Measurements from ENCODE around the gene NPFFR1. TPM values are rescaled to one million over a fixed set of nuclear protein-coding genes. Genes with fewer than 3 reads are reported as not detected.

The NPFFR1 gene
- not detected for total RNA-seq

GRCh38 chr10:70283445-70284399 is at the start of gene NPFFR1:
Gene NPFFR1, minus strand, starts transcription at chr10:70284004. Its CDS starts 328 bp downstream, at chr10:70283676.
- Mint-ChIP-seq H3K4me3 (no peak within 1 kb of the TSS), H3K27me3 (peaks cover 70% of the 10 kb centered on the region), H3K4me1 (peaks cover 1% of the 10 kb centered on the region), H3K27ac (no peak within 1 kb of the TSS), H3K9me3 (no peaks in the 10 kb centered on the region), H3K36me3 (ENCODE audit: low read depth) (no peaks in the 10 kb centered on the region)
- DNase-seq = no peak
- CTCF ChIA-PET = interaction anchor here (1.2 kb wide), 1 partner anchor 81 kb away, joined by 3 read pairs; no protein-coding TSS in a partner anchor
- POLR2A ChIA-PET = no interaction called here

DNA sequence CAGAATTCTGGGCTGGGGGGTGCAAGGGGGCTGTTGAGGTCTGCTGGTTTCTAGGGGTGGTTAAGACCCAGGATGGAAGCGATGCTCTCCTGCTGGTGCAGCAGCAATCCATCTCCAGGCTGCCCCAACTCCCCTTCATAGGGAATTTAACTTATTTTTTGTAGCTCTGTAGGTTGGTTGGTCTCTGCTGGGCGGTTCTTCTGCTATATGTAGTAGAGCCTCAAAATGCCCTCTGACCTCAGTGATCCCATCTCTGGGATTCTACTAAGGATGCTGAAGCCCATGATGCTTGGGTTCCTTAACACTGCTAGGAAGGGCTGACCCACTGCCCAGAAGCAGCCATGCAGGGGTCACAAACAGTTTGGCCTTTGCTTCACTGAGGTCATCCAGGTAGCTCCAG is 49.5 kb upstream of the NPFFR1 start:
- no peaks in the 10 kb centered on the region for H3K27me3 Mint-ChIP-seq
- H3K27ac Mint-ChIP-seq = no peak overlapping the region
- H3K4me3 Mint-ChIP-seq = no peak overlapping the region
- peaks cover 15% of the 10 kb centered on the region for H3K36me3 Mint-ChIP-seq (ENCODE audit: low read depth)
- POLR2A ChIA-PET = no interaction called here
- no peak for DNase-seq
- CTCF ChIA-PET = no interaction called here
- H3K9me3 Mint-ChIP-seq = peaks cover 4% of the 10 kb centered on the region
- H3K4me1 Mint-ChIP-seq = peaks cover 26% of the 10 kb centered on the region

- H3K36me3 Mint-ChIP-seq (ENCODE audit: low read depth) = peaks cover 10% of the 10 kb centered on the region
- H3K4me1 Mint-ChIP-seq = peaks cover 26% of the 10 kb centered on the region
- H3K4me3 Mint-ChIP-seq = no peak overlapping the region
- H3K9me3 Mint-ChIP-seq = peaks cover 4% of the 10 kb centered on the region
- DNase-seq = no peak
- POLR2A ChIA-PET = no interaction called here
- CTCF ChIA-PET = interaction anchor here (1.4 kb wide), 1 partner anchor 112 kb away, joined by 6 read pairs; no protein-coding TSS in a partner anchor
- no peak overlapping the region for H3K27ac Mint-ChIP-seq
- no peaks in the 10 kb centered on the region for H3K27me3 Mint-ChIP-seq
Measured at GRCh38 chr10:70331486-70332268, 47.9 kb upstream of the NPFFR1 start.

DNA sequence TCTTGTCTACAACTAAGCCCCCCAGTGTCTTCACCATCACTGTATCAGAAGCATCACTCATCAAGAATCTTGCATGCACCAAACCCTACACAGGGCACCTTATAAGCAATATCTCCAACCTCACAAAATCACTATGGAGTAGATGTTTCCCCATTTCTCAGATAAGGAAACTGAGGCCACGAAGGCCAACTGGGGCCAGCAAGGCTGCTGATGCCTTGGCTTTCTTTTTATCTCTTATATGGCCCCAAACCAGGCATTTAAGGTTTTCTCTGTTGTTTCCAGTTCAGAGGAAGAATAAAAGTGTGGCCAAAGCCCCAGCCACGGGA is 47.3 kb upstream of the NPFFR1 start:
- POLR2A ChIA-PET = no interaction called here
- H3K27ac Mint-ChIP-seq = no peak overlapping the region
- no peak for DNase-seq
- H3K9me3 Mint-ChIP-seq = peaks cover 2% of the 10 kb centered on the region
- no peaks in the 10 kb centered on the region for H3K27me3 Mint-ChIP-seq
- peaks cover 26% of the 10 kb centered on the region for H3K4me1 Mint-ChIP-seq
- H3K36me3 Mint-ChIP-seq (ENCODE audit: low read depth) = peaks cover 6% of the 10 kb centered on the region
- CTCF ChIA-PET = no interaction called here
- no peak overlapping the region for H3K4me3 Mint-ChIP-seq

- Mint-ChIP-seq H3K27me3 (no peaks in the 10 kb centered on the region), H3K36me3 (ENCODE audit: low read depth) (peaks cover 6% of the 10 kb centered on the region), H3K9me3 (peaks cover 2% of the 10 kb centered on the region), H3K4me3 (no peak overlapping the region), H3K4me1 (peaks cover 26% of the 10 kb centered on the region), H3K27ac (no peak overlapping the region)
- POLR2A ChIA-PET = no interaction called here
- DNase-seq = no peak
- CTCF ChIA-PET = no interaction called here
Measured at GRCh38 chr10:70330671-70331070, 46.9 kb upstream of the NPFFR1 start.

GRCh38 chr10:70328967-70329366 is 45.2 kb upstream of the NPFFR1 start:
- CTCF ChIA-PET = no interaction called here
- peaks cover 6% of the 10 kb centered on the region for H3K36me3 Mint-ChIP-seq (ENCODE audit: low read depth)

DNA sequence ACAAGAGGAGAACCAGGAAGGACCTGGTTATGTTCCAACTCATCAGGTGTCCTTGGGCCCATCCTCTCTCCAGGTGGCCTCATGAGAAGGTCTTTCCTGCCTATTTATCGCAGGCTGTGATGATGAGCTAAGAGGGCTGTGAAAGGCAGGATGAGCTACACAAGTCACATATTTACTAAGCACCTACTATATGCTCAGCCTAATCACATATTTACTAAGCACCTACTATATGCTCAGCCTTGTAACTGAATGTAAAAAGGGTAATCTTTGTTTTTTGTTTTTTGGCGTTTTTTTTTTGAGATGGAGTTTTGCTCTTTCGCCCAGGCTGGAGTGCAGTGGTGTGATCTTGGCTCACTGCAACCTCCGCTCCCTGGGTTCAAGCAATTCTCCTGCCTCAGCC is 44.2 kb upstream of the NPFFR1 start:
- H3K27me3 Mint-ChIP-seq = no peaks in the 10 kb centered on the region
- POLR2A ChIA-PET = no interaction called here
- H3K4me1 Mint-ChIP-seq = peaks cover 36% of the 10 kb centered on the region
- no peak overlapping the region for H3K27ac Mint-ChIP-seq
- peaks cover 2% of the 10 kb centered on the region for H3K9me3 Mint-ChIP-seq
- no peak for DNase-seq
- CTCF ChIA-PET = no interaction called here
- H3K4me3 Mint-ChIP-seq = no peak overlapping the region
- H3K36me3 Mint-ChIP-seq (ENCODE audit: low read depth) = peaks cover 3% of the 10 kb centered on the region

More at GRCh38 chr10:70328967-70329366, 45.2 kb upstream of the NPFFR1 start:
- Mint-ChIP-seq H3K27me3 (no peaks in the 10 kb centered on the region), H3K27ac (no peak overlapping the region), H3K4me1 (peaks cover 29% of the 10 kb centered on the region), H3K9me3 (peaks cover 2% of the 10 kb centered on the region), H3K4me3 (no peak overlapping the region)
- DNase-seq = no peak
- POLR2A ChIA-PET = no interaction called here

- H3K4me1 Mint-ChIP-seq = peaks cover 21% of the 10 kb centered on the region
- no peaks in the 10 kb centered on the region for H3K27me3 Mint-ChIP-seq
- no peaks in the 10 kb centered on the region for H3K36me3 Mint-ChIP-seq (ENCODE audit: low read depth)
- H3K4me3 Mint-ChIP-seq = no peak overlapping the region
- ChIA-PET POLR2A (no interaction called here), CTCF (interaction anchor here (0.5 kb wide), 1 partner anchor 42 kb away, joined by 4 read pairs; no protein-coding TSS in a partner anchor)
- H3K9me3 Mint-ChIP-seq = no peaks in the 10 kb centered on the region
- DNase-seq = no peak
- no peak overlapping the region for H3K27ac Mint-ChIP-seq
Measured at GRCh38 chr10:70324951-70325781, 41.4 kb upstream of the NPFFR1 start.

DNA sequence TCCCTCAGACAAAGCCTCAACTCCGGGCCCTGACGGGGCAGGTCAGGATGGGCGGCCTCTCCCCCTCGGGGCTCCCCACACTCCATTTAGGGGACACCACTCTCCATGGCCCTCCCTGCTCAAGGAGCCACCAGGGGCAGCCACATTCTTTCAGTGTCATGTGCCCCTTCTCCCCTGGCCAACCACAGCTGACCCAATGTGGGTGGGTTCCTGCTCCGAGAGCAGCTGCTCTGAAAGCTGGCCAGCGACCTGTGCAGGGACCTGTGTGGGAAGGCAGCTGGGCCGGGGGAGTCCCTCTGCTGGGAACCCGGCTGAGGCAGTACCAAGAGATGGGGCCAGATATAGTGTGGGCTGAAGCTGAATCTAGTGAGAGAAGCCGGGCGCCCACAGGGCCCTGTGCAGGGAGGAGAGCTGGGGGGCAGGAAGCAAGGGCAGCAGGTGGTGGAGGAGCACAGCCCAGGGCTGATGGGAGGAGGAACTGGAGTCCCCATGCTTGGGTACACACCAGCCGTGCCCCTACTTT is 40.6 kb upstream of the NPFFR1 start:
- H3K36me3 Mint-ChIP-seq (ENCODE audit: low read depth) = no peaks in the 10 kb centered on the region
- H3K27ac Mint-ChIP-seq = no peak overlapping the region
- H3K4me3 Mint-ChIP-seq = no peak overlapping the region
- ChIA-PET CTCF (no interaction called here), POLR2A (interaction anchor here (0.8 kb wide), 1 partner anchor 108 kb away, joined by 3 read pairs; no protein-coding TSS in a partner anchor)
- H3K27me3 Mint-ChIP-seq = no peaks in the 10 kb centered on the region
- H3K9me3 Mint-ChIP-seq = no peaks in the 10 kb centered on the region
- peaks cover 21% of the 10 kb centered on the region for H3K4me1 Mint-ChIP-seq
- no peak for DNase-seq

DNA sequence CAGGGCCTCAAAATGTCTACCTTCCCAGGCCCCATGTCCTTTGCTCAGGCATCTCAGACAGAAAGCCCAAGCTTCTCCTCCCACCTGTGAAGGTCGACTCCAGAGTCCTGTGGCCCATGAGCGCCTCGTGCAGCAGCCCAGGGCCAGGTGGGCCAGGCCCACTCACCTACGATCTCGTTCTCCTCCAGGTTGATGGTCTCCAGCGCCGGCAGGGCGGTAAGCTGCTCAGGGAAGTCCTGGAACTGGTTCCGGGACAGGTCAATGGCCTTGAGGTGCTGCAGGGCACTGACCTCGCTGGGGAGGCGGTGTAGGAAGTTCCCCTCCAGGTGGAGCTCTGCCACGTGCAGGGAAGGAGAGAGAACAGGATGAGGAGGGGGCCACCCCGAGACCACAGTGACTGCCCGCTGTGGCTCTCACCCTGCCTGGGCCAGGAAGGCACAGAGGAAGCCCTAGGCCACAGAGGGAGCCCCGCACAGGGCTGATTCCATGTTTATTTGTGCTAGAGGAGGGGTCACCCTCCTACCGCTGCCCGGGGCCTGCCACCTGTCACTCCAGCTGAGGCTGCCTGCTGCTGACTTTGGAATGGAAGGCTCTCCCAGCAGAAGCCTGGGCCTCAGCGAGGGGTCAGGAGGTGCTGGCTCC is 40.0 kb upstream of the NPFFR1 start:
- ChIA-PET POLR2A (interaction anchor here (0.8 to 1.0 kb wide), 2 partner anchors 92 to 108 kb away, joined by 3 read pairs; no protein-coding TSS in a partner anchor), CTCF (no interaction called here)
- Mint-ChIP-seq H3K27me3 (no peaks in the 10 kb centered on the region), H3K27ac (no peak overlapping the region), H3K9me3 (no peaks in the 10 kb centered on the region), H3K4me3 (no peak overlapping the region), H3K4me1 (peaks cover 20% of the 10 kb centered on the region), H3K36me3 (ENCODE audit: low read depth) (no peaks in the 10 kb centered on the region)
- no peak for DNase-seq

GRCh38 chr10:70323138-70323696 is 39.4 kb upstream of the NPFFR1 start:
- CTCF ChIA-PET = no interaction called here
- Mint-ChIP-seq H3K4me1 (peaks cover 19% of the 10 kb centered on the region), H3K4me3 (no peak overlapping the region)

More at GRCh38 chr10:70323138-70323696, 39.4 kb upstream of the NPFFR1 start:
- H3K27me3 Mint-ChIP-seq = no peaks in the 10 kb centered on the region
- peak; percentile 43 for DNase-seq
- H3K27ac Mint-ChIP-seq = peak overlapping the region; percentile 76
- POLR2A ChIA-PET = interaction anchor here (1.0 to 1.6 kb wide), 2 partner anchors 92 to 153 kb away, joined by 3 to 4 read pairs; partner anchors contain the start of gene SAR1A
- H3K9me3 Mint-ChIP-seq = no peaks in the 10 kb centered on the region
- no peaks in the 10 kb centered on the region for H3K36me3 Mint-ChIP-seq (ENCODE audit: low read depth)
